ENCODE measurements around the gene ZNF516. TPM values are rescaled to one million over a fixed set of nuclear protein-coding genes. Genes with fewer than 3 reads are reported as not detected.

The ZNF516 gene
- polyA plus RNA-seq, 3 donors, result 5.0 to 41.9 (median 8.6) TPM

DNA sequence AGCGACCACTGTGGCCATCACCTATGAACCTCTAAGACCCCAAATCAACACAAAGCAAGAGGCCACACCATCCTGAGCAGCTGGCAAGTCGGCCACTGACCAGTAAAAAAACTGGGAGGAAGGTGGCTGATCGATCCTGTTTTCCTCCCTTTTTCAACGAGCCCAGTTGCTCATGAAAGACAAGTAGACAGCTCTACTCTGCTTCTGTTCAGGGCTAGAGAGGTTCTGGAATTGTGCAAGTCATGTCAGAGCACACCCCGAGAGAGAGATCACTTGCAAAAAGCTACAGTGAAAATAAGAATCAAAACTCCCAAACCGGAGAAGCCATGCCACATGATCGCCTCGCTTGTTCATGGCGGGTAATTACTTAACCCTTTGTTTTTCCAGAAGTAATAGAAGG lies 34.6 kb downstream of the ZNF516 start:
- H2AFZ ChIP-seq (ENCODE audit: insufficient read depth, low read depth, low read length, poor library complexity, severe bottlenecking), result no peak overlapping the region
- peaks cover 47 to 80% of the 10 kb centered on the region in 2 donors for H3K36me3 ChIP-seq (replicated peaks in 1 of 2; ENCODE audit: control insufficient read depth in 1 of 2, insufficient read depth in 2 of 2, low read length in 2 of 2)
- peaks cover 67% of the 10 kb centered on the region for H3K4me1 Mint-ChIP-seq
- peaks cover 52 to 82% of the 10 kb centered on the region in 2 donors for H3K36me3 Mint-ChIP-seq
- H3K4me3 Mint-ChIP-seq, result no peak overlapping the region
- H3K27me3 ChIP-seq (ENCODE audit: control insufficient read depth in 2 of 2, insufficient read depth in 2 of 2, low read length in 2 of 2), result no peaks in the 10 kb centered on the region
- peaks cover 39 to 42% of the 10 kb centered on the region in 2 donors for H3K4me1 ChIP-seq (ENCODE audit: control insufficient read depth in 1 of 2, insufficient read depth in 2 of 2, low read length in 2 of 2)
- intact Hi-C loops (cut with micrococcal nuclease), result no loop called here
- H3K4me2 ChIP-seq (replicated peaks; ENCODE audit: extremely low read depth, low read length, poor library complexity, severe bottlenecking), result no peak overlapping the region
- DNase-seq, result no peak
- no peak overlapping the region for H3K4me3 ChIP-seq (replicated peaks in 1 of 3; ENCODE audit: low read depth in 2 of 3, low read length in 3 of 3)
- no peaks in the 10 kb centered on the region for H3K9me3 Mint-ChIP-seq
- peaks cover 100% of the 10 kb centered on the region for H4K20me1 ChIP-seq (ENCODE audit: insufficient read depth, low read length)
- peaks cover 0 to 3% (median 0%) of the 10 kb centered on the region in 3 donors for H3K27me3 Mint-ChIP-seq (ENCODE audit: low read depth in 3 of 3)
- H3K27ac ChIP-seq (ENCODE audit: low read depth in 1 of 2, low read length in 2 of 2), result peak overlapping the region; percentile 13 to 70
- TF ChIP-seq, protein P1, sequence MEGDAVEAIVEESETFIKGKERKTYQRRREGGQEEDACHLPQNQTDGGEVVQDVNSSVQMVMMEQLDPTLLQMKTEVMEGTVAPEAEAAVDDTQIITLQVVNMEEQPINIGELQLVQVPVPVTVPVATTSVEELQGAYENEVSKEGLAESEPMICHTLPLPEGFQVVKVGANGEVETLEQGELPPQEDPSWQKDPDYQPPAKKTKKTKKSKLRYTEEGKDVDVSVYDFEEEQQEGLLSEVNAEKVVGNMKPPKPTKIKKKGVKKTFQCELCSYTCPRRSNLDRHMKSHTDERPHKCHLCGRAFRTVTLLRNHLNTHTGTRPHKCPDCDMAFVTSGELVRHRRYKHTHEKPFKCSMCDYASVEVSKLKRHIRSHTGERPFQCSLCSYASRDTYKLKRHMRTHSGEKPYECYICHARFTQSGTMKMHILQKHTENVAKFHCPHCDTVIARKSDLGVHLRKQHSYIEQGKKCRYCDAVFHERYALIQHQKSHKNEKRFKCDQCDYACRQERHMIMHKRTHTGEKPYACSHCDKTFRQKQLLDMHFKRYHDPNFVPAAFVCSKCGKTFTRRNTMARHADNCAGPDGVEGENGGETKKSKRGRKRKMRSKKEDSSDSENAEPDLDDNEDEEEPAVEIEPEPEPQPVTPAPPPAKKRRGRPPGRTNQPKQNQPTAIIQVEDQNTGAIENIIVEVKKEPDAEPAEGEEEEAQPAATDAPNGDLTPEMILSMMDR (IDR thresholded peaks at IDR 0.05), result no peak
- 20% methylated on average over 4 of the region's 9 CpGs for WGBS (ENCODE audit: insufficient coverage)
- H3K9ac ChIP-seq (ENCODE audit: insufficient read depth, low read length, poor library complexity, severe bottlenecking), result no peak overlapping the region
- peak overlapping the region; percentile 29 to 74 (median 64) for H3K27ac Mint-ChIP-seq
- H3K79me2 ChIP-seq (ENCODE audit: insufficient read depth, low read length), result peaks cover 100% of the 10 kb centered on the region
- H3K9me3 ChIP-seq (replicated peaks in 1 of 2; ENCODE audit: control insufficient read depth in 1 of 2, insufficient read depth in 1 of 2, low read length in 2 of 2), result no peaks in the 10 kb centered on the region

GRCh38 chr18:76459687-76460350 lies 35.2 kb downstream of the ZNF516 start:
- TF ChIP-seq, protein P1 (IDR thresholded peaks at IDR 0.05), result no peak
- Mint-ChIP-seq H3K9me3 (no peaks in the 10 kb centered on the region), H3K4me1 (peaks cover 67% of the 10 kb centered on the region), H3K4me3 (no peak overlapping the region), H3K36me3 (peaks cover 52 to 78% of the 10 kb centered on the region in 2 donors), H3K27me3 (ENCODE audit: low read depth in 3 of 3) (peaks cover 0 to 3% (median 0%) of the 10 kb centered on the region in 3 donors), H3K27ac (peak overlapping the region in 6 of 7 donors; percentile 54 to 74 (median 68))
- peaks cover 100% of the 10 kb centered on the region for H3K79me2 ChIP-seq (ENCODE audit: insufficient read depth, low read length)
- H2AFZ ChIP-seq (ENCODE audit: insufficient read depth, low read depth, low read length, poor library complexity, severe bottlenecking), result no peak overlapping the region
- peaks cover 47 to 81% of the 10 kb centered on the region in 2 donors for H3K36me3 ChIP-seq (replicated peaks in 1 of 2; ENCODE audit: control insufficient read depth in 1 of 2, insufficient read depth in 2 of 2, low read length in 2 of 2)
- H3K4me1 ChIP-seq (ENCODE audit: control insufficient read depth in 1 of 2, insufficient read depth in 2 of 2, low read length in 2 of 2), result peaks cover 42 to 44% of the 10 kb centered on the region in 2 donors
- DNase-seq, result no peak
- peak overlapping the region in 1 of 2 donors; percentile 70 for H3K27ac ChIP-seq (ENCODE audit: low read depth in 1 of 2, low read length in 2 of 2)
- H3K4me2 ChIP-seq (replicated peaks; ENCODE audit: extremely low read depth, low read length, poor library complexity, severe bottlenecking), result no peak overlapping the region
- intact Hi-C loops (cut with micrococcal nuclease), result no loop called here
- H3K9ac ChIP-seq (ENCODE audit: insufficient read depth, low read length, poor library complexity, severe bottlenecking), result no peak overlapping the region
- no peaks in the 10 kb centered on the region for H3K27me3 ChIP-seq (ENCODE audit: control insufficient read depth in 2 of 2, insufficient read depth in 2 of 2, low read length in 2 of 2)
- H4K20me1 ChIP-seq (ENCODE audit: insufficient read depth, low read length), result peaks cover 100% of the 10 kb centered on the region
- 94% methylated on average over 26 of the region's 26 CpGs for WGBS (ENCODE audit: insufficient coverage)
- no peak overlapping the region for H3K4me3 ChIP-seq (replicated peaks in 1 of 3; ENCODE audit: low read depth in 2 of 3, low read length in 3 of 3)
- H3K9me3 ChIP-seq (replicated peaks in 1 of 2; ENCODE audit: control insufficient read depth in 1 of 2, insufficient read depth in 1 of 2, low read length in 2 of 2), result no peaks in the 10 kb centered on the region
